Astrocyte (in vitro differentiated cells and primary cell): Measurements from ENCODE around the gene ZDHHC12.

Source experiments
- EZH2 ChIP-seq: IDR thresholded peaks from 2 replicates; pipeline ENCODE4 v1.6.1; 2012; ENCODE audit warnings: mild to moderate bottlenecking, low read length, inconsistent platforms; ENCODE audit not compliant: insufficient read depth
- TF ChIP-seq, protein P1 (sequence below): IDR thresholded peaks from 2 replicates; pipeline ENCODE4 v1.5.1; 2011; ENCODE audit warnings: low read depth, mild to moderate bottlenecking, inconsistent platforms, low read length, moderate library complexity; ENCODE audit not compliant: insufficient read depth

DNA sequence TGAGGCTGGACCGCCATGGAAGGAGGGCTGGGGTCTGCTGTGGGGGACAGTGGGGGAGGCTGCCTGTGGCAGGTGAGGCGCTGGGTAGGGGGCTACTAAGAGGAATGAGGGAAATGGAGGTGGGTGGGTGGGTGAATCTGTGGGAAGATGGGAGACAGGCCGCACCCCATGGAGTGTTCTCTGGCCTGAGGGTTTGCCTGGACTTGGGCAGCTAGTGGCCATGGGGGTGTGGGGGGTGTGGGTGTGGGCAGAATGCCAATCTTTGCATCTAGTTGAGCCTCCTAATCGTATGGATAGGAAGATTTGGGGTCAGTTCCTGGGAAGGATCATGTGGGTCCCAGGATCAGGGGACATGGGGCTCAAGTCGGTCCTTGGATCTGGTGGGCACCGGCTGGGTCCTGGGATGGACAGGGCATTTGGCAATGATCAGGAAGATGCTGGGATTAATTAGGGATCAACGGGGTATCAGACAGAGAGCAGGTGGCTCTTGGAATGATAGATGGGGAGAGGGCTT, 518 bp downstream of the ZDHHC12 start:
- no peak for TF ChIP-seq EZH2
- TF ChIP-seq, protein P1, sequence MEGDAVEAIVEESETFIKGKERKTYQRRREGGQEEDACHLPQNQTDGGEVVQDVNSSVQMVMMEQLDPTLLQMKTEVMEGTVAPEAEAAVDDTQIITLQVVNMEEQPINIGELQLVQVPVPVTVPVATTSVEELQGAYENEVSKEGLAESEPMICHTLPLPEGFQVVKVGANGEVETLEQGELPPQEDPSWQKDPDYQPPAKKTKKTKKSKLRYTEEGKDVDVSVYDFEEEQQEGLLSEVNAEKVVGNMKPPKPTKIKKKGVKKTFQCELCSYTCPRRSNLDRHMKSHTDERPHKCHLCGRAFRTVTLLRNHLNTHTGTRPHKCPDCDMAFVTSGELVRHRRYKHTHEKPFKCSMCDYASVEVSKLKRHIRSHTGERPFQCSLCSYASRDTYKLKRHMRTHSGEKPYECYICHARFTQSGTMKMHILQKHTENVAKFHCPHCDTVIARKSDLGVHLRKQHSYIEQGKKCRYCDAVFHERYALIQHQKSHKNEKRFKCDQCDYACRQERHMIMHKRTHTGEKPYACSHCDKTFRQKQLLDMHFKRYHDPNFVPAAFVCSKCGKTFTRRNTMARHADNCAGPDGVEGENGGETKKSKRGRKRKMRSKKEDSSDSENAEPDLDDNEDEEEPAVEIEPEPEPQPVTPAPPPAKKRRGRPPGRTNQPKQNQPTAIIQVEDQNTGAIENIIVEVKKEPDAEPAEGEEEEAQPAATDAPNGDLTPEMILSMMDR, result no peak
